NT2/D1 (cell line): Measurements from ENCODE around the gene MAN1A2.
"Not testable (repeated sequence)": the region's sequence is repeated elsewhere in the genome, so short reads cannot be mapped to it uniquely, and the experiment has no call there.

Experiments used
- SUZ12 ChIP-seq: IDR thresholded peaks from 2 replicates; pipeline ENCODE4 v1.6.1; 2011; ENCODE audit not compliant: insufficient read length, insufficient read depth; ENCODE audit errors: extremely low read depth
- YY1 ChIP-seq: IDR thresholded peaks from 2 replicates; pipeline ENCODE4 v1.6.1; 2011; ENCODE audit not compliant: insufficient read length, insufficient read depth
- ZNF274 ChIP-seq: IDR thresholded peaks from 2 replicates; pipeline ENCODE4 v1.6.1; 2011; ENCODE audit warnings: mild to moderate bottlenecking, low read depth, low read length

DNA sequence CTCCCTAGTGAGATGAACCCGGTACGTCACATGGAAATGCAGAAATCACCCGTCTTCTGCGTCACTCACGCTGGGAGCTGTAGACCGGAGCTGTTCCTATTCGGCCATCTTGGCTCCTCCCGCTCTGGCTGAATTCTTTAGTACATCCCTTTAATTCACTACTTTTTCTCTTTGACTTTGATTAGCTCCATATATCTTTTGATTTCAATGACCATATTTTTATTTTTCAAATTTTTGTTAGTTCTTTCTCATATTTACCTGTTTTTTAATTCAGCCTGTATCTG, 8.7 kb upstream of the MAN1A2 start:
- TF ChIP-seq YY1, SUZ12, ZNF274: not testable (repeated sequence)
